IMR-90 (cell line): ENCODE results near the gene RNASET2.

Experiments
- CTCF ChIP-seq: conservative IDR thresholded peaks from 2 replicates; pipeline ENCODE4 v1.5.1; 2012; ENCODE audit warnings: mild to moderate bottlenecking, low read depth, low read length, improper control_type of control experiment
- MAFK ChIP-seq: IDR thresholded peaks from 2 replicates; pipeline ENCODE4 v1.6.1; 2012; ENCODE audit warnings: low read depth, low read length, improper control_type of control experiment
- MAZ ChIP-seq: IDR thresholded peaks from 2 replicates; pipeline ENCODE4 v1.6.1; 2012; ENCODE audit warnings: low read depth, mild to moderate bottlenecking, low read length, improper control_type of control experiment, moderate library complexity, borderline replicate concordance
- POLR2A ChIP-seq: IDR thresholded peaks from 2 replicates; pipeline ENCODE4 v1.6.1; 2012; ENCODE audit warnings: mild to moderate bottlenecking, low read depth, low read length
- RAD21 ChIP-seq: IDR thresholded peaks from 2 replicates; pipeline ENCODE4 v1.6.1; 2012; ENCODE audit warnings: low read length, improper control_type of control experiment
- TF ChIP-seq, protein P1 (sequence below): fragments of 150-350 bp; IDR thresholded peaks from 2 replicates; pipeline ENCODE4 v1.6.1; 2016; ENCODE audit warnings: low read depth, mild to moderate bottlenecking, low read length, moderate library complexity, borderline replicate concordance

- TF ChIP-seq MAFK: no peak
- no peak for TF ChIP-seq CTCF
- no peak for TF ChIP-seq POLR2A
- TF ChIP-seq RAD21: no peak
- no peak for TF ChIP-seq MAZ
- TF ChIP-seq, protein P1, sequence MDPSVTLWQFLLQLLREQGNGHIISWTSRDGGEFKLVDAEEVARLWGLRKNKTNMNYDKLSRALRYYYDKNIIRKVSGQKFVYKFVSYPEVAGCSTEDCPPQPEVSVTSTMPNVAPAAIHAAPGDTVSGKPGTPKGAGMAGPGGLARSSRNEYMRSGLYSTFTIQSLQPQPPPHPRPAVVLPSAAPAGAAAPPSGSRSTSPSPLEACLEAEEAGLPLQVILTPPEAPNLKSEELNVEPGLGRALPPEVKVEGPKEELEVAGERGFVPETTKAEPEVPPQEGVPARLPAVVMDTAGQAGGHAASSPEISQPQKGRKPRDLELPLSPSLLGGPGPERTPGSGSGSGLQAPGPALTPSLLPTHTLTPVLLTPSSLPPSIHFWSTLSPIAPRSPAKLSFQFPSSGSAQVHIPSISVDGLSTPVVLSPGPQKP: no peak
Observed at GRCh38 chr6:166903500-166903899, 52.9 kb downstream of the RNASET2 start.
